Effector memory CD4-positive, alpha-beta T cell (primary cell): ENCODE measurements around the gene ASB15.
"Not testable (repeated sequence)": the region's sequence is repeated elsewhere in the genome, so short reads cannot be mapped to it uniquely, and the experiment has no call there.

Experiments
- DNase-seq, 3 donors: peaks; one replicate each; pipeline ENCODE4 v3.0.0-alpha.2; 2020
- H3K27ac ChIP-seq: 2 replicates; pipeline ENCODE4 v1.7.0; 2013; ENCODE audit warnings: mild to moderate bottlenecking, low read length, moderate library complexity; ENCODE audit not compliant: insufficient read depth, poor library complexity, severe bottlenecking
- H3K27me3 ChIP-seq: replicated peaks from 2 replicates; pipeline ENCODE4 v1.7.0; 2013; ENCODE audit warnings: mild to moderate bottlenecking, low read length; ENCODE audit not compliant: insufficient read depth, control insufficient read depth, poor library complexity, severe bottlenecking
- H3K36me3 ChIP-seq: 2 replicates; pipeline ENCODE4 v1.7.0; 2013; ENCODE audit warnings: mild to moderate bottlenecking, low read length, moderate library complexity; ENCODE audit not compliant: control insufficient read depth, insufficient read depth
- H3K4me1 ChIP-seq: 2 replicates; pipeline ENCODE4 v1.7.0; 2013; ENCODE audit warnings: low read length, mild to moderate bottlenecking; ENCODE audit not compliant: control insufficient read depth, insufficient read depth, poor library complexity, severe bottlenecking
- H3K4me3 ChIP-seq: 2 replicates; pipeline ENCODE4 v1.7.0; 2013; ENCODE audit warnings: low read length, low read depth, mild to moderate bottlenecking; ENCODE audit not compliant: insufficient read depth, poor library complexity, severe bottlenecking
- H3K9me3 ChIP-seq: 2 replicates; pipeline ENCODE4 v1.7.0; 2013; ENCODE audit warnings: mild to moderate bottlenecking, low read length, moderate library complexity; ENCODE audit not compliant: control insufficient read depth

Gene ASB15

DNA sequence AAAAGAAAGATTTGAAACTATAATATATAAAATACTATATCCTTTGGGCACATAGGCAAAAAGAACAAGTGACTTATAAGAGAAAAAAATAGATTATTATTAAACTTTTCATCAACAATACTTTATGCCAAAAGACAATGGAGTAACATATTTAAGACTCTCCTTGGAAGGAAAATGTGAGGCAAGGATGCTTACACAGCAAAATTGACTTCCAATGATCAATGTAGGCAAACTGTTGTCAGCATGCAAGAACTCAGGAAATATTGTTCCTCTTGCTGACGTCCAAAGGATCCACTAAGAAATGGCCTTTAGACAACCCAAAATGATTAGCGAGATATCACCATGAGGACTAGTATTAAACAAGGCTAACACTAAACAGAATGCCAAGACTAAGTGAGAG, 31.2 kb downstream of the ASB15 start:
- Histone ChIP-seq H3K9me3 (no peaks in the 10 kb centered on the region), H3K4me3 (no peak overlapping the region), H3K27ac (no peak overlapping the region), H3K36me3 (no peaks in the 10 kb centered on the region), H3K4me1 (no peaks in the 10 kb centered on the region), H3K27me3 (no peaks in the 10 kb centered on the region)
- no peak for DNase-seq

DNA sequence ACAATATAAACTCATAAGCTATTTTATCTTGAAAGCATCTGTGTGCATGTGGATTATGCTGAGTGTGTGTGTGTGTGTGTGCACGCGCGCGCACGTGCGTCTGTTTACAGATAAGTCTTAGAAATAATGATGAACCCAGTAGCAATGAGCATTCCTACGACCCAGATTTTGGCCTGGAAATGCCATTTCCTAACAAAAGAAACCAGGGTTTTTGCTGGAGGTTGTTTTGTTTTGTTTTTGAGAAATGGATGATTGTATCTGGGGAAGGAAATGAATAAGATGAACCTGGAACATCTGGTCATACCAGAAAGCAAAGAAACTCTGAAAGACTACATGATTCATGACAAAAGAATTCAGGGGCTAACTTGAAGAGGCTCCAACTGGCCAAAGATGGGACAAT, 31.9 kb downstream of the ASB15 start:
- no peak overlapping the region for H3K27ac ChIP-seq
- H3K27me3 ChIP-seq = no peaks in the 10 kb centered on the region
- H3K9me3 ChIP-seq = no peaks in the 10 kb centered on the region
- DNase-seq = no peak
- H3K4me1 ChIP-seq = no peaks in the 10 kb centered on the region
- no peaks in the 10 kb centered on the region for H3K36me3 ChIP-seq
- no peak overlapping the region for H3K4me3 ChIP-seq

DNA sequence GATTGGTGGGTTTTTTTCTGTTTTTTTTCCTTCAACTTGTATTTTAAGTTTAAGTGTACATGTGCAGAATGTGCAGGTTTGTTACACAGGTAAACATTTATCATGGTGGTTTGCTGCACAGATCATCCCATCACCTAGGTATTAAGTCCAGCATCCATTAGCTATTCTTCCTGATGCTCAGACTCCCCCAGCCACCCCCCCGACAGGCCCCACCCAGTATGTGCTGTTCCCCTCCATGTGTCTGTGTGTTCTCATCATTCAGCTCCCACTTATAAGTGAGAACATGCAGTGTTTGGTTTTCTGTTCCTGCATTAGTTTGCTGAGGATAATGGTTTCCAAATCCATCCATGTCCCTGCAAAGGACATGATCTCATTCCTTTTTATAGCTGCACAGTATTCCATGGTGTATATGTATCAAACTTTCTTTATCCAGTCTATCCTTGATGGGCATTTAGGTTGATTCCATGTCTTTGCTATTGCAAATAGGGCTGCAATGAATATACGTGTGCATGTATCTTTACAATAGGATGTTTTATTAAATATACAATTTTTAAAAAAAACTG, 32.5 kb downstream of the ASB15 start:
- not testable (repeated sequence) for H3K27me3 ChIP-seq, H3K27ac ChIP-seq, H3K4me1 ChIP-seq, H3K36me3 ChIP-seq, DNase-seq, H3K4me3 ChIP-seq, H3K9me3 ChIP-seq

DNA sequence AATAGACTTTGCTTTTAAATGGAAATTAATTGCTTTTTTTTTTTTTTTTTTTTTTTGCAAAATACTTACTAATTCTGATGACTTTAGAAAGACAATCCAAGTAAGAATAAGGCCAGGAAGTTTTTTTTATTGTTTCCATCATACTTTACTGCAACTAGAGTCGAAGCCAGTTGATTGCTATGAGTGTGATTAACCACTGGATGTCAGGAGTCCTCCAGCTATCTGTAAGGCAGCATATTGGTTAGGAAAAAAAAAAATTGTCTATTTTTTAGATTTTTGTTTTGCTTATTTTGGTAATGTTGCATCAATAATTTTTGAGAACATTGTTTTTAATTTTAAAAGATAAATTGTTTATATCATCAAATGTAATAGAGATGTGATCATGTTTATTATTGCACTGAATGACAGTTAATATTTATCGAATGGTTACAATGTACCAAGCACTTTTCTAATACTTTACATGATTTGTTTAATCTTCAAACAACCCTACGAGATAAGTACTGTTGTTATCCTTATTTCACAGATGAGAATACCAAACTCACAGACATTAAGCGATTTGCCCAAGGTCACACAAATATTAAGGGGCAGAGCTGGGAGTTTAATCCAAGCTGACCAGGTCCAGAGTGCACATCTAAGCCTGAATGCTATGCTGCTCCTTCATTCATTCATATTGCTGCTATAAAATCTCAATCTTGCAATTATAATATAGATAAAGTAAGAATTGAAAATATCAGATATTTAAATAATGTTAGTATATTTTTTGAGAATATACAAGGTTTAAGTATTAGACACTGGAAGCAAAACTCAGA, 34.1 kb downstream of the ASB15 start:
- H3K36me3 ChIP-seq = no peaks in the 10 kb centered on the region
- H3K9me3 ChIP-seq = no peaks in the 10 kb centered on the region
- no peak for DNase-seq
- no peak overlapping the region for H3K27ac ChIP-seq
- H3K4me1 ChIP-seq = no peaks in the 10 kb centered on the region
- no peak overlapping the region for H3K4me3 ChIP-seq
- H3K27me3 ChIP-seq = no peaks in the 10 kb centered on the region

DNA sequence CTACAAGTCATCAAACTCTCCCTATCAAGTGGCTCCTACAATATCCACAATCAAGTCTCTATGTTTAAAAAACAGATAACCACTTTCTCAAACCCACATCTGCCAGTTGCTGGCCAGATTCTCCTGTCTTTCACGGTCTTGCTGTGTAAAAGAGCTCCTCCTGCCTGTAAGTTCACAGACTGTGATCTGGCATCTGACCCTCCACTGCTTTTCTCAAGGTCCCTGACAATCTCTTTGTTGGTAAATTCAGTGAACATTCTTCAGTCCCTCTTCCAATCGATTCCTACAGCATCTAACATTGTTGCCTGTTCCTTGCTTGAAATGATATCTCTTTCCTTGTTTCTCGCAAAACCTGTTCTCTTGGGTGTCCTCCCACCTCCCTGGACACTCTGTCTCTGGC, 35.6 kb downstream of the ASB15 start:
- no peaks in the 10 kb centered on the region for H3K9me3 ChIP-seq
- H3K4me1 ChIP-seq = no peaks in the 10 kb centered on the region
- no peaks in the 10 kb centered on the region for H3K27me3 ChIP-seq
- no peaks in the 10 kb centered on the region for H3K36me3 ChIP-seq
- no peak for DNase-seq
- no peak overlapping the region for H3K4me3 ChIP-seq
- H3K27ac ChIP-seq = no peak overlapping the region

DNA sequence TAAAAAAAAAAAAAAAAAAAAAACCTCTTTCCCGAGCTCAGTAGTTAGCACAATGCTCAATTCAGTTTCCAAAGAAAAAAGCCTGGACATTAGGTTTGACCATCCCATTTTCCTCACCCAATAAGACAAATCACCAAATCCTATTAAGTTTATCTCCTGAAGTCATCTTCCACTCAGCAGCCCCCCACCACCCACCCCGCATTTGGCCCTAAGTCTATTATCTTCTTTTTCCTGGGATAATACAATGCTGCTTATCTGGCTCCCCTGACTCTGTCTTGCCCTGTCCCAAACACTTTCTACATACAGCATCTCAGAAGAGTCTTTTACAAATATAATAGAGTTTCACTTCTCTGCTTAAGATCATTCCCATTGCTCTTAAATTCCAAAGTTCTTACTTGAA, 36.3 kb downstream of the ASB15 start:
- no peaks in the 10 kb centered on the region for H3K27me3 ChIP-seq
- H3K4me1 ChIP-seq = no peaks in the 10 kb centered on the region
- H3K36me3 ChIP-seq = no peaks in the 10 kb centered on the region
- H3K27ac ChIP-seq = no peak overlapping the region
- no peaks in the 10 kb centered on the region for H3K9me3 ChIP-seq
- DNase-seq = no peak
- no peak overlapping the region for H3K4me3 ChIP-seq

DNA sequence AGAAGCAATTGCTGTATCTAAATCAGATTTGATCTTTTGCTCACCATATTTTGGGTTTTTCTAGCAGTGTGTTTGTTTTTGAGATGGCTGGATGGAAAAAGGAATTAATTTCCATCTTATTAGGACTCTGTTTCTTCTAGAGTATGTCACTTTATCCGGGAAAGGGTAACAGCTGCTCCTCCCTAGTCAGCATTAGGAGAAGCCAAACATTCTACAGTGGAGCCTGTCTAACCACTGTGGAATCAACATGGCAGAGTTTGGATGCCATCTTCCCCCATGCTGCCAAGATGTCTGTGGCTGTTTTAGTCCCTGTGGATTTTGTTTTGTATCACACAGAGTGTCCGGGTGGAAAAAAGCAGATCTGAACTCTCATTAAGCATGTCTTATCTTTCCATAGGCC, 38.0 kb downstream of the ASB15 start:
- Histone ChIP-seq H3K27ac (no peak overlapping the region), H3K27me3 (no peaks in the 10 kb centered on the region), H3K9me3 (no peaks in the 10 kb centered on the region), H3K4me1 (no peaks in the 10 kb centered on the region), H3K36me3 (no peaks in the 10 kb centered on the region), H3K4me3 (no peak overlapping the region)
- no peak for DNase-seq

DNA sequence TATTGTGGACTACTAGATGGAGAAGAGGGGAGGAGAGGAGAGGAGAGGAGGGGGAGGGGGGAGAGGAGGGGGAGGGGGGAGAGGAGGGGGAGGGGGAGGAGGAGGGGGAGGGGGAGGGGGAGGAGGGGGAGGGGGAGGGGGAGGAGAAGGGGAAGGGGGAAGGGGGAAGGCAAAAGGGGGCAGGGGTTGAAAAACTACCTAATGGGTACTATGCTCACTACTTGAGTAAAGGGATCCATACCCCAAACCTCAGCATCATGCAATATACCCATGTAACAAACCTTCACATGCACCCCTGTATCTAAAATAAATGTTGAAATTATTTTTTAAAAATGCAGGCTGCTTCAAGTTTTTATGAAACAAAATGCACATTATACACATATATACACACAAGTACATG, 39.0 kb downstream of the ASB15 start:
- Histone ChIP-seq H3K4me3 (no peak overlapping the region), H3K27me3 (no peaks in the 10 kb centered on the region), H3K27ac (no peak overlapping the region), H3K36me3 (no peaks in the 10 kb centered on the region), H3K9me3 (no peaks in the 10 kb centered on the region), H3K4me1 (no peaks in the 10 kb centered on the region)
- no peak for DNase-seq

DNA sequence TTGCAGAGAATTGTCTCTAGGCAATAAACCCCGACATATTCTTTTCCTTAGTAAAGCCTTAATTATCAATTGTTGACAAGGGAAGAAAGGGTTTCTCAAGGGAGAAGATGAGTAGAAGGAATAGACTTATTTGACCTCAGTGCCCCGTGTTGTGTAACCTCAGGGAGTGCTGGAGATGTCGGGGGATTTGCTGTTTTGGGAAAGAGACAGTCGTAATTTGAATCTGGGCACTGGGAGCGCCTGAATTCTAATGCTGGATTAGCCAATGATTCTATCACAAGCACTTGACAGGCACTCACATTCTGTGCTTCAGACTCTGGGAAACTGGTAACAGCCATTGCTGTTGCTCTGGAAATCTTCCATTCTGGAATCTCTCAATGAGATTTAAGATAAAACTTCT, 40.3 kb downstream of the ASB15 start:
- H3K9me3 ChIP-seq = no peaks in the 10 kb centered on the region
- H3K4me1 ChIP-seq = no peaks in the 10 kb centered on the region
- no peaks in the 10 kb centered on the region for H3K27me3 ChIP-seq
- no peak for DNase-seq
- H3K4me3 ChIP-seq = no peak overlapping the region
- no peaks in the 10 kb centered on the region for H3K36me3 ChIP-seq
- no peak overlapping the region for H3K27ac ChIP-seq

DNA sequence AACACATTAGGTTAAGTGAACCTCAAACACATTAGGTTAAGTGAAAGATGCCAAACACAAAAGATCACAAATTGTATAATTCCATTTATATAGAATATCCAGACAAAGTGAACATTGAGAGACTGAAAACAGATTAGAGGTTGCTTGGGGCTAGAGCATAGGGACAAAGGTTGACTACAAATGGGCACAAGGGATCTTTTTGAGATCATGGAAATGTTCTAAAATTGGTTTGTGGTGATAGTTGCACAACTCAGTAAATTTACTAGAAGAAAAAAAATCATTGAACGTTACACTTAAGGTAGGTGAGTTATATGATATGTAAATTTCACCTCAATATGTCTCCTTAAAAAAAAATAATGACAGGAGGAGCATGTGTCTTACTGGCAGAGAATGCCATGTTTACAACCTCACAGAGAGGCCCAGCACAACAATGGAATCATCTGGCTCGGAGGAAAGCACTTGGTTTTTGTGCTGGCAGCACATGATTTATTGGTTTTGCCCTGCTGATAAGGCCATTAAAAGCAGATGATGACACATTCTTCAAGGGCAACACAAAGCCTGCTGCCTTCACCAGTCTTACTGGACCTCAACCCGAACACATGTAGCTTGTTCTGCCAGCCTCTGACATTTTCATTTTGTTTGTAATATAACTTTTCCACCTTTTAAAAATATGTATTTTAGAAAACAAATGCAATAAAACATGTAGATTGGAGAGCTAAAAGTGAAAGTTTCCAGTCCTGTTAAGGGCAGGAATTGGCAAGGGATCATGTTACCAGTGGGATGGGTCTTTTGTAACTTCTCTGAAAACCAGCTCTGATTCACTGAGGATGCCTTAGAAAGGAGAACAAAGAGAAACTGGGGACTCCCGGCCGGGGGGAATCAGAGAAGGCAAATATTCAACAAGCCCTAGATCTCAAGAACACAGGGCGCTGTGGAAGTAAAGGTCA, 42.1 kb downstream of the ASB15 start:
- Histone ChIP-seq H3K4me3 (no peak overlapping the region), H3K27ac (no peak overlapping the region), H3K9me3 (no peaks in the 10 kb centered on the region), H3K36me3 (no peaks in the 10 kb centered on the region), H3K4me1 (no peaks in the 10 kb centered on the region), H3K27me3 (no peaks in the 10 kb centered on the region)
- DNase-seq = no peak
